CD14-positive monocyte (primary cell): ENCODE measurements around the gene GAK. TPM values are rescaled to one million over a fixed set of nuclear protein-coding genes. Genes with fewer than 3 reads are reported as not detected.

Source experiments
- DNase-seq, 3 donors: peaks; one replicate each; pipeline ENCODE4 v3.0.0-alpha.2; 2011 to 2022
- H2AFZ ChIP-seq: 2 replicates; pipeline ENCODE4 v1.6.0; 2012; ENCODE audit warnings: mild to moderate bottlenecking, low read depth, low read length, inconsistent platforms; ENCODE audit not compliant: insufficient read depth, poor library complexity, severe bottlenecking
- H3K27ac ChIP-seq, 2 donors: 1 replicate in 1 of 2; 2 replicates in 1 of 2; pipeline ENCODE4 v1.5.1; 2012 to 2013; ENCODE audit warnings: low read length in 2 of 2, control low read depth in 1 of 2, inconsistent platforms in 1 of 2, low read depth in 1 of 2, mild to moderate bottlenecking in 1 of 2
- H3K27me3 ChIP-seq, 2 donors: one replicate each; pipeline versions ENCODE4 v1.6.0 to v1.6.1; 2011 to 2013; ENCODE audit warnings: low read length in 2 of 2; ENCODE audit not compliant: control insufficient read depth in 2 of 2, insufficient read depth in 2 of 2
- H3K36me3 ChIP-seq, 2 donors: replicated peaks in 1 of 2; 1 replicate in 1 of 2; 2 replicates in 1 of 2; pipeline versions ENCODE4 v1.5.1 to v1.6.1; 2012 to 2013; ENCODE audit warnings: low read length in 2 of 2, control low read depth in 1 of 2, inconsistent platforms in 1 of 2, mild to moderate bottlenecking in 1 of 2; ENCODE audit not compliant: insufficient read depth in 2 of 2, control insufficient read depth in 1 of 2
- H3K4me1 ChIP-seq, 2 donors: 1 replicate in 1 of 2; 2 replicates in 1 of 2; pipeline versions ENCODE4 v1.5.1 to v1.6.1; 2012 to 2013; ENCODE audit warnings: low read length in 2 of 2, control low read depth in 1 of 2, inconsistent platforms in 1 of 2, mild to moderate bottlenecking in 1 of 2, moderate library complexity in 1 of 2; ENCODE audit not compliant: insufficient read depth in 2 of 2, control insufficient read depth in 1 of 2
- H3K4me2 ChIP-seq: replicated peaks from 2 replicates; pipeline ENCODE3; 2012; ENCODE audit warnings: low read length, moderate library complexity, mild to moderate bottlenecking; ENCODE audit not compliant: poor library complexity, severe bottlenecking; ENCODE audit errors: extremely low read depth
- H3K4me3 ChIP-seq, 3 experiments: fragments of 200-600 bp in 1 of 3; sonication (generic) in 1 of 3; replicated peaks in 1 of 3; 1 replicate in 2 of 3; 2 replicates in 1 of 3; pipeline ENCODE4 v1.5.1; 2011 to 2013; ENCODE audit warnings: low read length in 3 of 3, mild to moderate bottlenecking in 3 of 3, control low read depth in 2 of 3, low read depth in 2 of 3, inconsistent platforms in 1 of 3, moderate library complexity in 1 of 3
- H3K79me2 ChIP-seq: 2 replicates; pipeline ENCODE4 v1.6.0; 2012; ENCODE audit warnings: mild to moderate bottlenecking, control low read depth, inconsistent platforms, low read length, moderate library complexity; ENCODE audit not compliant: insufficient read depth
- H3K9ac ChIP-seq: 2 replicates; pipeline ENCODE4 v1.6.0; 2017; ENCODE audit warnings: low read length, mild to moderate bottlenecking; ENCODE audit not compliant: insufficient read depth, poor library complexity, severe bottlenecking
- H3K9me3 ChIP-seq, 2 donors: replicated peaks in 1 of 2; 1 replicate in 1 of 2; 2 replicates in 1 of 2; pipeline versions ENCODE4 v1.5.1 to v1.6.1; 2012 to 2013; ENCODE audit warnings: low read length in 2 of 2, control low read depth in 1 of 2; ENCODE audit not compliant: control insufficient read depth in 1 of 2, insufficient read depth in 1 of 2
- H4K20me1 ChIP-seq: 2 replicates; pipeline ENCODE4 v1.6.0; 2012; ENCODE audit warnings: mild to moderate bottlenecking, low read length, control low read depth, moderate library complexity; ENCODE audit not compliant: insufficient read depth
- H3K27ac Mint-ChIP-seq, 7 donors: one replicate each; pipeline ENCODE4 v1.8.0; 2020; ENCODE audit warnings: mild to moderate bottlenecking in 7 of 7, mixed read lengths in 7 of 7, moderate library complexity in 6 of 7, inconsistent platforms in 2 of 7
- H3K27me3 Mint-ChIP-seq, 3 donors: one replicate each; pipeline ENCODE4 v1.8.0; 2021 to 2022; ENCODE audit warnings: low read depth in 3 of 3, mild to moderate bottlenecking in 3 of 3, mixed read lengths in 3 of 3, moderate library complexity in 3 of 3, inconsistent platforms in 1 of 3
- H3K36me3 Mint-ChIP-seq, 2 donors: one replicate each; pipeline ENCODE4 v1.8.0; 2020; ENCODE audit warnings: mixed read lengths in 2 of 2, inconsistent platforms in 1 of 2, mild to moderate bottlenecking in 1 of 2
- H3K4me1 Mint-ChIP-seq: one replicate; pipeline ENCODE4 v1.8.0; 2020; ENCODE audit warnings: mild to moderate bottlenecking, mixed read lengths
- H3K4me3 Mint-ChIP-seq, 2 donors: one replicate each; pipeline ENCODE4 v1.8.0; 2020; ENCODE audit warnings: mild to moderate bottlenecking in 2 of 2, mixed read lengths in 2 of 2, moderate library complexity in 1 of 2
- H3K9me3 Mint-ChIP-seq, 7 donors: one replicate each; pipeline ENCODE4 v1.8.0; 2020 to 2022; ENCODE audit warnings: mixed read lengths in 7 of 7, mild to moderate bottlenecking in 6 of 7, moderate library complexity in 6 of 7, inconsistent platforms in 2 of 7
- WGBS: methylation state at CpG from one replicate; pipeline ENCODE4 v1.1.5; 2013; ENCODE audit warnings: missing lambda C conversion rate; ENCODE audit not compliant: insufficient coverage; 5-methylcytosine and 5-hydroxymethylcytosine counted together
- intact Hi-C, 2 donors: fragments of 100-400 bp; cut with micrococcal nuclease; formaldehyde crosslinking; loops; one replicate each; pipeline versions ENCODE4 v1.15.0 to v1.15.1; 2023
- polyA plus RNA-seq, 3 donors: library from polyadenylated mRNA; depleted of rRNA in 1 of 3; unstranded in 2 of 3; stranded (reverse) in 1 of 3; fragments of 300-500 nt in 2 of 3; fragments of >200 nt in 1 of 3; fragmentation: Illumina TruSeq in 2 of 3; gene quantifications; 1 replicate in 2 of 3; 2 replicates in 1 of 3; pipeline ENCODE4 v1.2.3, GENCODE V29; 2012 to 2021
- TF ChIP-seq, protein P1 (sequence below): fragments of 200-600 bp; IDR thresholded peaks from one replicate; pipeline ENCODE4 v1.8.0; 2022; ENCODE audit warnings: antibody characterized with exemption, mild to moderate bottlenecking

The GAK gene
- polyA plus RNA-seq, 3 donors, result 40.3 to 88.7 (median 54.9) TPM

DNA sequence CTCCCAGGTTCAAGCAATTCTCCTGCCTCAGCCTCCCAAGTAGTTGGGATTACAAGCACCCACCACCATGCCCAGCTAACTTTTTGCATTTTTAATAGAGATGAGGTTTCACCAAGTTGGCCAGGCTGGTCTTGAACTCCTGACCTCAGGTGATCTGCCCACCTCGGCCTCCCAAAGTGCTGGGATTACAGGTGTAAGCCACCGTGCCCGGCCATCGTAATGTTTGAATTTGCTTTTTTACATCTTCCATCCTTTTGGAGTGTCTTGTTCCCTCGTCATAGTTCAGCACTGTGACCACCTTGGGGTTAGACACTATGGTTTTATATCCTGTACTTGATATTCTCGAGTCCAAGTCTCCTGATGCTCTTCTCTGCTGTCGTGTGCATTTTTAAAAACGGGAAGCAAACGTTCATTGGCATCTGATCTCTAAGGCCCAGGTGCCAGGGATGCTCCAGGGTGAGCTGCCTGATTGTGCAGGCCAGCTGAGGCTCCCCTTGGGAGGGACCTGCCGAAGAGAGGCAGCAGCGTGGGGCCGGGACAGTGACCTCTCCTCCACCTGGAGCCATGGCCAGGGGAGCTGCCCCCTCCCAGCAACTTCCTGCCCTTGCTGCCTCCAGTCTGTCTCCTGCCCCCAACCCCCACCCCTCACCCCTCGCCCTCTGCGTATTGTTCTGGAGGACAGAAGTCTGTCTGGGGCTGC is 24.6 kb upstream of the GAK start:
- DNase-seq, result no peak
- peak overlapping the region in 1 of 7 donors; percentile 44 for H3K27ac Mint-ChIP-seq

DNA sequence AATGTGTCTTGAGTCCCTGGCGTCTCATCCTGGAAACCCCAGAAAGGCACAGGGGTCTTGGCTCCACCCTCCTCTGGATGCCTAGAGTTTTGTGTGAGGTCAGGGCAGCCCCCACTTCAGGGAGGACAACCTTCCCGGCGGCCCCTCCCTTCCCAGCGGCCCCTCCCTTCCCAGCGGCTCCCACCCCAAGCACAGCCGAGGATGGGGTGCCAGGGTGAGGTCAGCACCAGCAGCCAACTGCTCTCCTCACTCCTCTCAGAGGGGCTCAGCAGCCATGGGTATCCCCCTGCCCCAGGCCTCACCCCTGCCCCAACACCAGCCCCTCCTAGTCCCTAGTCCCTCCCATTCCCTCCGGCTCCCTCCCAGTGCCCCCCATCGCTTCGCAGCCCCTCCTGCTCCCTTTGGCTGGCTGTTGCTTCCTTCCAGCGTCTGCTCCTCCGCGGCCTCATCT is 23.8 kb upstream of the GAK start:
- H3K79me2 ChIP-seq, result no peaks in the 10 kb centered on the region
- WGBS, result 100% methylated on average over 1 of the region's 12 CpGs
- Mint-ChIP-seq H3K4me3 (no peak overlapping the region), H3K4me1 (no peaks in the 10 kb centered on the region), H3K27me3 (no peaks in the 10 kb centered on the region), H3K9me3 (peaks cover 0 to 6% (median 0%) of the 10 kb centered on the region in 7 donors), H3K36me3 (peaks cover 45 to 78% of the 10 kb centered on the region in 2 donors), H3K27ac (no peak overlapping the region)
- no peak overlapping the region for H2AFZ ChIP-seq
- no peak overlapping the region for H3K4me2 ChIP-seq
- H3K9ac ChIP-seq, result no peak overlapping the region
- peaks cover 18% of the 10 kb centered on the region for H4K20me1 ChIP-seq
- no peaks in the 10 kb centered on the region for H3K27me3 ChIP-seq
- no peaks in the 10 kb centered on the region for H3K9me3 ChIP-seq
- no peak for DNase-seq
- intact Hi-C loops, result no loop called here
- H3K4me3 ChIP-seq, result no peak overlapping the region
- peaks cover 44 to 93% of the 10 kb centered on the region in 2 donors for H3K36me3 ChIP-seq
- TF ChIP-seq, protein P1, sequence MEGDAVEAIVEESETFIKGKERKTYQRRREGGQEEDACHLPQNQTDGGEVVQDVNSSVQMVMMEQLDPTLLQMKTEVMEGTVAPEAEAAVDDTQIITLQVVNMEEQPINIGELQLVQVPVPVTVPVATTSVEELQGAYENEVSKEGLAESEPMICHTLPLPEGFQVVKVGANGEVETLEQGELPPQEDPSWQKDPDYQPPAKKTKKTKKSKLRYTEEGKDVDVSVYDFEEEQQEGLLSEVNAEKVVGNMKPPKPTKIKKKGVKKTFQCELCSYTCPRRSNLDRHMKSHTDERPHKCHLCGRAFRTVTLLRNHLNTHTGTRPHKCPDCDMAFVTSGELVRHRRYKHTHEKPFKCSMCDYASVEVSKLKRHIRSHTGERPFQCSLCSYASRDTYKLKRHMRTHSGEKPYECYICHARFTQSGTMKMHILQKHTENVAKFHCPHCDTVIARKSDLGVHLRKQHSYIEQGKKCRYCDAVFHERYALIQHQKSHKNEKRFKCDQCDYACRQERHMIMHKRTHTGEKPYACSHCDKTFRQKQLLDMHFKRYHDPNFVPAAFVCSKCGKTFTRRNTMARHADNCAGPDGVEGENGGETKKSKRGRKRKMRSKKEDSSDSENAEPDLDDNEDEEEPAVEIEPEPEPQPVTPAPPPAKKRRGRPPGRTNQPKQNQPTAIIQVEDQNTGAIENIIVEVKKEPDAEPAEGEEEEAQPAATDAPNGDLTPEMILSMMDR, result no peak
- no peaks in the 10 kb centered on the region for H3K4me1 ChIP-seq
- H3K27ac ChIP-seq, result no peak overlapping the region

More for the DNA sequence above, 24.6 kb upstream of the GAK start:
- Mint-ChIP-seq H3K4me3 (no peak overlapping the region), H3K27me3 (no peaks in the 10 kb centered on the region), H3K36me3 (peaks cover 45 to 75% of the 10 kb centered on the region in 2 donors), H3K9me3 (peaks cover 0 to 6% (median 0%) of the 10 kb centered on the region in 7 donors), H3K4me1 (no peaks in the 10 kb centered on the region)
- Histone ChIP-seq H3K9ac (no peak overlapping the region), H3K4me3 (no peak overlapping the region), H3K27ac (no peak overlapping the region), H3K4me1 (no peaks in the 10 kb centered on the region), H3K9me3 (no peaks in the 10 kb centered on the region), H4K20me1 (peaks cover 18% of the 10 kb centered on the region), H2AFZ (no peak overlapping the region), H3K79me2 (no peaks in the 10 kb centered on the region), H3K36me3 (peaks cover 39 to 91% of the 10 kb centered on the region in 2 donors), H3K4me2 (no peak overlapping the region), H3K27me3 (no peaks in the 10 kb centered on the region)
- WGBS, result 89% methylated on average over 7 of the region's 14 CpGs
- TF ChIP-seq, protein P1, result no peak
- intact Hi-C loops, result no loop called here
